ENCODE data around the gene ZNF93. TPM values are rescaled to one million over a fixed set of nuclear protein-coding genes. Genes with fewer than 3 reads are reported as not detected.

The ZNF93 gene
- total RNA-seq, 4 donors from 2014 or later = 12.2 to 29.0 (median 23.2) TPM

- no peak for TF ChIP-seq CTCF (IDR thresholded peaks at IDR 0.05)
- TF ChIP-seq POLR2A (IDR thresholded peaks at IDR 0.05) = no peak
- H3K4me3 ChIP-seq (replicated peaks in 1 of 3) = no peak overlapping the region
- no peaks in the 10 kb centered on the region for H3K27me3 ChIP-seq
- WGBS, 2 donors = 92% methylated on average over 8 of the region's 8 CpGs
- no peaks in the 10 kb centered on the region for H3K9me3 ChIP-seq
- no peak overlapping the region for H3K27ac ChIP-seq
- intact Hi-C loops (cut with DNase I) = no loop called here
- DNase-seq = no peak
- no peaks in the 10 kb centered on the region for H3K36me3 ChIP-seq
- H3K4me1 ChIP-seq = peaks cover 12 to 29% of the 10 kb centered on the region in 2 donors
Observed at GRCh38 chr19:19943848-19944582, 43.3 kb downstream of the ZNF93 start.

GRCh38 chr19:19944583-19944880 lies 43.8 kb downstream of the ZNF93 start:
- no peak for DNase-seq
- H3K27ac ChIP-seq = no peak overlapping the region
- 96 to 97% methylated on average over 3 of the region's 3 CpGs for WGBS, 2 donors
- intact Hi-C loops (cut with DNase I) = no loop called here
- H3K36me3 ChIP-seq = no peaks in the 10 kb centered on the region
- H3K4me3 ChIP-seq (replicated peaks in 1 of 3) = no peak overlapping the region
- no peaks in the 10 kb centered on the region for H3K27me3 ChIP-seq
- no peaks in the 10 kb centered on the region for H3K9me3 ChIP-seq
- TF ChIP-seq CTCF (IDR thresholded peaks at IDR 0.05) (no peak), POLR2A (IDR thresholded peaks at IDR 0.05) (no peak)
- H3K4me1 ChIP-seq = peaks cover 7 to 24% of the 10 kb centered on the region in 2 donors

- TF ChIP-seq POLR2A (IDR thresholded peaks at IDR 0.05) (no peak), CTCF (IDR thresholded peaks at IDR 0.05) (no peak)
- no peak for DNase-seq
- Histone ChIP-seq H3K27ac (no peak overlapping the region), H3K4me3 (replicated peaks in 1 of 3) (no peak overlapping the region), H3K27me3 (no peaks in the 10 kb centered on the region), H3K36me3 (no peaks in the 10 kb centered on the region), H3K9me3 (no peaks in the 10 kb centered on the region), H3K4me1 (peaks cover 0 to 14% of the 10 kb centered on the region in 2 donors)
- 89 to 94% methylated on average over 4 of the region's 4 CpGs for WGBS, 2 donors
- intact Hi-C loops (cut with DNase I) = no loop called here
Observed at GRCh38 chr19:19946226-19946625, 45.5 kb downstream of the ZNF93 start.

- H3K9me3 ChIP-seq = no peaks in the 10 kb centered on the region
- TF ChIP-seq CTCF (IDR thresholded peaks at IDR 0.05) = no peak
- TF ChIP-seq POLR2A (IDR thresholded peaks at IDR 0.05) = no peak
Observed at GRCh38 chr19:19948800-19949199, 48.1 kb downstream of the ZNF93 start.

GRCh38 chr19:19955208-19955607 lies 54.5 kb downstream of the ZNF93 start:
- H3K27me3 ChIP-seq = no peaks in the 10 kb centered on the region
- no peak overlapping the region for H3K4me3 ChIP-seq (replicated peaks in 1 of 3)
- 68 to 71% methylated on average over 9 of the region's 9 CpGs for WGBS, 2 donors
- intact Hi-C loops (cut with DNase I) = no loop called here
- H3K4me1 ChIP-seq = peaks cover 15 to 28% of the 10 kb centered on the region in 2 donors
- peak; percentile 56 to 63 for DNase-seq
- H3K36me3 ChIP-seq = no peaks in the 10 kb centered on the region
- no peaks in the 10 kb centered on the region for H3K9me3 ChIP-seq
- H3K27ac ChIP-seq = peak overlapping the region; percentile 10 to 81 (median 63)
- TF ChIP-seq POLR2A (IDR thresholded peaks at IDR 0.05) (no peak), CTCF (IDR thresholded peaks at IDR 0.05) (no peak)

More at GRCh38 chr19:19948800-19949199, 48.1 kb downstream of the ZNF93 start:
- no peak overlapping the region for H3K4me3 ChIP-seq (replicated peaks in 1 of 3)
- intact Hi-C loops (cut with DNase I) = no loop called here
- WGBS, 2 donors = 94 to 95% methylated on average over 5 of the region's 5 CpGs
- no peaks in the 10 kb centered on the region for H3K4me1 ChIP-seq
- H3K27ac ChIP-seq = no peak overlapping the region
- no peak for DNase-seq
- H3K36me3 ChIP-seq = no peaks in the 10 kb centered on the region
- H3K27me3 ChIP-seq = no peaks in the 10 kb centered on the region
